Left ventricle myocardium superior (tissue), 1 donor: ENCODE measurements around the gene UBE2F. TPM values are rescaled to one million over a fixed set of nuclear protein-coding genes. Genes with fewer than 3 reads are reported as not detected.
A peak's percentile ranks its signal among the peaks of the same experiment; 100 is the strongest.
"Not testable (repeated sequence)": the region's sequence is repeated elsewhere in the genome, so short reads cannot be mapped to it uniquely, and the experiment has no call there.

Experiments used
- ATAC-seq: fragments of 200-7000 bp; cut with Tn5 transposase; one replicate; pipeline ENCODE4 v1.9.1; 2020; ENCODE audit warnings: mild to moderate bottlenecking, moderate library complexity
- DNase-seq: peaks from one replicate; pipeline ENCODE4 v3.0.0-alpha.2; 2020
- intact Hi-C: fragments of 100-400 bp; cut with micrococcal nuclease; formaldehyde crosslinking; loops from one replicate; pipeline ENCODE4 v1.11.0; 2022
- total RNA-seq: library from RNA; stranded (reverse); fragmentation: NEBNext Ultra II Directional; extraction: Animal tissue kit (Norgen Biotek cat#: 25700); gene quantifications from one replicate; pipeline ENCODE4 v1.2.1, GENCODE V29; 2021
- donor health status: DM: no; HTN: yes; CAD: no; lungs with severe emphysema.

UBE2F gene
- total RNA-seq, 1 donor from 2014 or later = 67.7 TPM

- intact Hi-C loops = no loop called here
- ATAC-seq (no peak), DNase-seq (no peak)
Measured at GRCh38 chr2:237972211-237972610, 5.4 kb downstream of the UBE2F start.

DNA sequence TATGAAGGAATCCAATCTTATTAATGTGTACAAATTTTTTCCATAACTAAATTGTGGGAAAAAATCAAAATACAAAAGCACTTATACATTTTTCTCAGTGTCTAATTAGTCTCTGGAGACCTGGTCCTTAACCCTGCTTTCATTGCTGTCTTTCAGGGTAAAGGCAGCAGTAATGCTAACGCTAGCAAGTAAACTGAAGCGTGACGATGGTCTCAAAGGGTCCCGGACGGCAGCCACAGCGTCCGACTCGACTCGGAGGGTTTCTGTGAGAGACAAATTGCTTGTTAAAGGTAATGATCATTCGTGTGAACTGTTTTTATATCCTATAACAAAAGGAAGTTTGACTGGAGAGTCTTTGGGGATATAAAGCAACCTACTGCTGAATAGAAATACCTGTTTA, 6.1 kb downstream of the UBE2F start:
- intact Hi-C loops = no loop called here
- DNase-seq (no peak), ATAC-seq (no peak)

GRCh38 chr2:237977380-237977779, 10.6 kb downstream of the UBE2F start:
- intact Hi-C loops = no loop called here
- ATAC-seq = no peak
- DNase-seq = no peak

- peak; percentile 50 for ATAC-seq
- DNase-seq = peak; percentile 43
- intact Hi-C loops = no loop called here
Measured at GRCh38 chr2:237978058-237978712, 11.4 kb downstream of the UBE2F start.

GRCh38 chr2:237979331-237979730, 12.5 kb downstream of the UBE2F start:
- DNase-seq (no peak), ATAC-seq (no peak)
- intact Hi-C loops = no loop called here

- intact Hi-C loops = no loop called here
- DNase-seq (no peak), ATAC-seq (no peak)
Measured at GRCh38 chr2:237980087-237980486, 13.3 kb downstream of the UBE2F start.

GRCh38 chr2:237980751-237981150, 13.9 kb downstream of the UBE2F start:
- ATAC-seq = no peak
- intact Hi-C loops = no loop called here
- no peak for DNase-seq

DNA sequence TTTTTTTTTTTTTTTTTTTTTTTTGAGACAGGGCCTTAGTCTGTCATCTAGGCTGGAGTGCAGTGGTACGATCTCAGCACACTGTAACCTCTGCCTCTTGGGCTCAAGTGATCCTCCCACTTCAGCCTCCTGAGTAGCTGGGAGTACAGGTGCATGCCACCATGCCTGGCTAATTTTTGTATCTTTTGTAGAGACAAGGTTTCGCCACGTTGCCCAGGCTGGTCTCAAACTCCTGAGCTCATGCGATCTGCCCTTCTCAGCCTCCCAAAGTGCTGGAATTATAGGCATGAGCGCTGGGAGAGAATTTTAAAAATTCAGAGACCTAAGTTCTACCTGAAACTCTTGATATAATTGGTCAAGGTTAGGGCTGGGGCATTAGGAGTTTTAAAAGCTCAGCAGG, 14.8 kb downstream of the UBE2F start:
- DNase-seq, ATAC-seq, intact Hi-C loops: not testable (repeated sequence)

GRCh38 chr2:237982039-237982725, 15.4 kb downstream of the UBE2F start:
- intact Hi-C loops = no loop called here
- ATAC-seq = peak; percentile 62
- DNase-seq = peak; percentile 57

DNA sequence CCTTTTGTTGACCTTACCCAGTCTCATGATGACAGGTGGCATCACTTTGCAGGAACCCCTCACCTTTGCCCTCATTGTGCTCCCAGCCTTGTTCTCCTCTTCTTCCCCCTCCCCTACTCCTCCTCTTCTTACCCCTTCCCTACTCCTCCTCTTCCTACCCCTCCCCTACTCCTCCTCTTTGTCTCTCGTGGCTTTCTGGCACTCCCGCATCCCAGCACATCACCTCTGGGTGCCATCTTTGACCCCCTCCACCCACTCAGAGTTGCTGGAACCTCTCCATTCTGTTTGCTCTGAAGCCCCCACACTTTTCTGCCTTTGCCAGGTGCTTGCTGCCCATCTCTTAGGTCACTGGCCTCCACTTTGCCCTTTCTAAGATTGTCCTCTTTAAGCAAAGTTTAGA, 17.1 kb downstream of the UBE2F start:
- DNase-seq (no peak), ATAC-seq (no peak)
- intact Hi-C loops = no loop called here

GRCh38 chr2:237987268-237987667, 20.5 kb downstream of the UBE2F start:
- DNase-seq = no peak
- no peak for ATAC-seq
- intact Hi-C loops = no loop called here

- intact Hi-C loops = no loop called here
- ATAC-seq = no peak
- DNase-seq = no peak
Measured at GRCh38 chr2:237993701-237994100, 26.9 kb downstream of the UBE2F start.

DNA sequence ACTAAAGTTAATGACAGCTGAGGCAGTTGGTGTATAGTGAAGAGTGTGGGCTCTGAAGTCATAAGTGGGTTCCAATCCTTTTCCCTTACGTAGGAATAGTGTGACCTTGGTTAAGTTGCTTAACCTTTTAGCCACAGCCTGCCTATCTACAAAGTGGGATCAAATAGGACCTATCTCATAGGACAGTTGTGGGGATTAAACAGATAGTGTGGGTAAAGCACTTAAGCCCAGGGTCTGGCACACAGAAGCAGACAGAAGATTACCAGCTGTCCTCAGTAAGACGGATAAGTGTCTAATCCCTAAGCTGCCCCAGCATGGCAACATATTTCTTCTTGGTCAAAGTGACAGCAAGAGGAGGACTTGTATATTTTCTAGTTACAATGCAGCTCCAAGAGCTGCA, 28.2 kb downstream of the UBE2F start:
- ATAC-seq = no peak
- intact Hi-C loops = no loop called here

DNA sequence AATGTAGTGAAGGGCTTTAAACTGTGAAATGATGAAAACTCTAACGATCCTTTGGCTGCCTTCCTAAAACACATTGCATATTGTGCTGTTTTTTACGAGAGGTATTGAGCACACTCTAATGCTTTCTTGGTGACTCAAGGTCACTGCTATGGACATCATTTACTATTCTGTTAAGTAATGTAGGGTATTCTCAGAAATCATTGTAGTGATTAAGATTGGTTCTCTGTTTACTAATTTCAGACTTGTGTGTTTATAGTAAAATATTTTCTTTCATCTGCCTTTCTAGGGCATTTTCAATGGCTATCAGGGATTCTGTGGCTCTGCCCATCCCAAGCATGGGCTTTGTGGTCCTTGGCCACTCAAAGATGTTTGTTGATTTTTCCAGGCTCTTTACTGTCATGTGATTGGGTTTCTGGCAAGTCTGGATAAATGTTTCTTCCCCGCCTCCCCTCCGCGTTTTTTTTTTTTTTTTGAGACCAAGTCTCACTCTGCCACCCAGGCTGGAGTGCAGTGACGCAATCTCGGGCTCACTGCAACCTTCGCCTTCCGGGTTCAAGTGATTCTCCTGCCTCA, 29.3 kb downstream of the UBE2F start:
- no peak for DNase-seq
- no peak for ATAC-seq
- intact Hi-C loops = no loop called here

More for the DNA sequence above, 28.2 kb downstream of the UBE2F start:
- DNase-seq = no peak

DNA sequence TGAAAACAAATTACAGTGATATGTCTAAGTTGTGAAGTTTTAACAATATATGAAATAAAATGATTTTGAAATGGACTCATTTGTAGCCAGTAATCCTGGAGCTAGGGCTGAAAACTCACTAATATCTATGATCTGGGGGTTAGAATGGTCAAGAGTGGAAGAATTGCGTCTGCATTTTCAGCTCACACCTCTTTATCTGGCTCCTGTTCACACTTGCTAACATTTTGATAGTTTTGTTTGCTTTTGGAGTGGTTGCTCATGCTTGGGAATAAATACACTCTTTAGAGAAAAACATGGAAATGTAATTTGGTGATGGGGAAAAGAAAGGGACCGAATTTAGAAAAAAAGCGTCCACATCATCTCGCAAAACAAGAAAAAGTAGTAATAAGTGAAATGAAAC, 30.7 kb downstream of the UBE2F start:
- ATAC-seq (no peak), DNase-seq (no peak)
- intact Hi-C loops = no loop called here

DNA sequence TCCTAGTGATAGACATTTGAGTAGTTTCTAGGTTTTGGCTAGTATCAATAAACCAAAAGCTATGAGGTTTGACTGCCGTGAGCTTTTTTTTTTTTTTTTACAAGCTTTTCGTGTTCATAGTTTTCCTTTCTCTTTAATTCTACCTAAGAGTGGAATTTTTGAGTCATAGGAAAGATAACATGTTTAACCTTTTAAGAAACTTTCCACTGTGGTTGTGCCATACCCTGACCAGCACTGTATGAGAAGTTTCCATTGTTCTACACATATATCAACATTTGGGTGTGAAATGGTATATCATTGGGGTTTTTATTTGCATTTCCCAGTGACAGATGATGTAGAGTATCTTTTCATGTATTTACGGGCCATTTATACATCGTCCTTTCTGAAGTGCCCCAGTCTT, 31.7 kb downstream of the UBE2F start:
- DNase-seq (no peak), ATAC-seq (no peak)
- intact Hi-C loops = no loop called here

DNA sequence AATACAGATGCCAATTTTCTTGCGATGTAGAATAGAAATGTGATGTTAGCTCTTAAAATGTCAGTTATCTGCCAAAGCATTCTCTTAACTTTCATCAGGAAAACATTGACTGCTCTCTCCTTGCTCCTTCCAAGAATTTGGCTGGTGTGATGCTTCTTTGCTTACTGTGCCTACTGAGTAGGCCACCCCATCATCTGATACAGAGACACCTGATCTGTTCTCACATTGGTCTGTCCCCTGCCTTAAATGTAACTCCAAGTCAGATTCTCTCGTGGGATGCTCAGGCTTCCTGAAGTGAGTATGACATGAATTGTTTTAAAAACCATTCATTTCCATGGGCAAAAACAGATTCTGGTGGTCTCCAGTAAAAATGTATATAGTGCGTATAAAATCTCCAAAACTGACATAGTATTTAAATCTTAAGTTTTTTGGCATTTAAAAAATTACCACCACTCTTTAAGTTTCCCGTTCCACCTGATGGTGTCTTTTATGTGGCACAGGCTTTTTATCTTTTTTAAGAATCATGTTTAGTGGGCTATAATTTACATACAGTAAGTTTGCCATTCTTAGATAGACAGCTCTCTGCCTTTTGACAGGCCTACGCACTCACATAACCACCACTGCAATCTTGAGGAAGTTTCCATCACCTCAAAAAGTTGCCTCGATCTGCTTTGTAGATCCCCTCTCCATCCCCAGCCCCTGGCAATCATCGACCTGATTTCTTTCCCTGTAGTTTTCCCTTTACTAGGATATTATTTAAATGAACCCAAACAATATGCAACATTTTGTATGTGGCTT, 36.6 kb downstream of the UBE2F start:
- ATAC-seq = no peak
- intact Hi-C loops = no loop called here
- no peak for DNase-seq

- DNase-seq = no peak
- intact Hi-C loops = no loop called here
- ATAC-seq = no peak
Measured at GRCh38 chr2:238004077-238004830, 37.4 kb downstream of the UBE2F start.

- ATAC-seq = no peak
- intact Hi-C loops = no loop called here
Measured at GRCh38 chr2:238005528-238005927, 38.7 kb downstream of the UBE2F start.

More at GRCh38 chr2:238005528-238005927, 38.7 kb downstream of the UBE2F start:
- DNase-seq = no peak
